H1 (cell line): ENCODE results near the gene SLC38A8. TPM values are rescaled to one million over a fixed set of nuclear protein-coding genes. Genes with fewer than 3 reads are reported as not detected.

ENCODE experiments used
- CTCF ChIA-PET: fragments of 300-600 bp; sonication (Branson Sonifier 250); formaldehyde crosslinking; loops from one replicate; lab custom pipeline; 2021; ENCODE audit not compliant: partially characterized antibody; lab: Charles Lee
- POLR2A ChIA-PET: fragments of 300-600 bp; sonication (Branson Sonifier 250); formaldehyde crosslinking; loops from one replicate; lab custom pipeline; 2021; ENCODE audit warnings: inconsistent platforms; ENCODE audit not compliant: partially characterized antibody; lab: Charles Lee
- DNase-seq, 2 experiments: peaks; one replicate each; pipeline versions ENCODE4 v3.0.0 to v3.0.0-alpha.2; 2010 to 2022; ENCODE audit warnings: low spot score in 2 of 2, low read depth in 1 of 2, mixed read lengths in 1 of 2
- FAIRE-seq: peaks from 2 replicates; lab custom pipeline; 2011; peaks lifted over from hg19 to GRCh38; lab: Jason Lieb, UNC
- H2AFZ ChIP-seq: 2 replicates; pipeline ENCODE4 v1.8.1; 2012; ENCODE audit warnings: low read length, inconsistent platforms
- H2AK5ac ChIP-seq: 2 replicates; pipeline ENCODE4 v1.6.1; 2013; ENCODE audit warnings: low read depth, low read length
- H2BK120ac ChIP-seq: replicated peaks from 2 replicates; pipeline ENCODE3; 2013; ENCODE audit warnings: low read depth, low read length, inconsistent platforms
- H2BK12ac ChIP-seq: 2 replicates; pipeline ENCODE4 v1.6.1; 2013; ENCODE audit warnings: low read depth, low read length
- H2BK15ac ChIP-seq: 2 replicates; pipeline ENCODE4 v1.6.1; 2013; ENCODE audit warnings: low read length
- H2BK20ac ChIP-seq: 2 replicates; pipeline ENCODE4 v1.6.1; 2013; ENCODE audit warnings: low read length
- H2BK5ac ChIP-seq: 2 replicates; pipeline ENCODE4 v1.6.1; 2013; ENCODE audit warnings: low read depth, low read length
- H3K14ac ChIP-seq: 2 replicates; pipeline ENCODE4 v1.6.1; 2013; ENCODE audit warnings: inconsistent platforms; ENCODE audit not compliant: insufficient read length
- H3K18ac ChIP-seq: 2 replicates; pipeline ENCODE4 v1.6.1; 2013; ENCODE audit warnings: low read length; ENCODE audit errors: extremely low read depth
- H3K23ac ChIP-seq: 2 replicates; pipeline ENCODE4 v1.6.1; 2013; ENCODE audit warnings: inconsistent platforms; ENCODE audit not compliant: insufficient read length
- H3K23me2 ChIP-seq: 2 replicates; pipeline ENCODE4 v1.6.1; 2013; ENCODE audit warnings: low read depth, low read length
- H3K27ac ChIP-seq: 2 replicates; pipeline ENCODE4 v1.6.1; 2011; ENCODE audit warnings: low read depth, low read length, inconsistent platforms
- H3K27me3 ChIP-seq, 4 experiments: replicated peaks in 1 of 4; 1 replicate in 1 of 4; 2 replicates in 3 of 4; pipeline versions ENCODE4 v1.6.1 to v1.8.1; 2011 to 2013; ENCODE audit warnings: low read length in 3 of 4, mild to moderate bottlenecking in 3 of 4, inconsistent platforms in 2 of 4, mixed read lengths in 2 of 4, moderate library complexity in 1 of 4; ENCODE audit not compliant: control insufficient read depth in 3 of 4, insufficient read depth in 3 of 4; ENCODE audit errors: extremely low read depth in 1 of 4
- H3K36me3 ChIP-seq, 4 experiments: 2 replicates each; pipeline versions ENCODE4 v1.6.1 to v1.8.1; 2011 to 2013; ENCODE audit warnings: mild to moderate bottlenecking in 4 of 4, low read length in 3 of 4, moderate library complexity in 2 of 4, control low read depth in 1 of 4, inconsistent platforms in 1 of 4; ENCODE audit not compliant: insufficient read depth in 4 of 4, control insufficient read depth in 2 of 4
- H3K4ac ChIP-seq: replicated peaks from 2 replicates; pipeline ENCODE3; 2013; ENCODE audit warnings: low read length, low read depth, mixed read lengths, inconsistent platforms; ENCODE audit not compliant: insufficient read length
- H3K4me1 ChIP-seq, 4 experiments: replicated peaks in 1 of 4; 1 replicate in 1 of 4; 2 replicates in 3 of 4; pipeline versions ENCODE4 v1.6.1 to v1.8.1; 2011 to 2013; ENCODE audit warnings: low read length in 3 of 4, inconsistent platforms in 2 of 4, mixed read lengths in 1 of 4; ENCODE audit not compliant: insufficient read depth in 4 of 4, control insufficient read depth in 3 of 4
- H3K4me2 ChIP-seq, 2 experiments: 2 replicates each; pipeline versions ENCODE4 v1.6.1 to v1.8.1; 2011 to 2013; ENCODE audit warnings: low read depth in 2 of 2, low read length in 2 of 2, control low read depth in 1 of 2, inconsistent platforms in 1 of 2, mild to moderate bottlenecking in 1 of 2; ENCODE audit not compliant: insufficient read depth in 1 of 2
- H3K4me3 ChIP-seq, 4 experiments: fragments of 200-600, 300-600 bp in 1 of 4; sonication (generic), shearing (Covaris generic), sonication (Bioruptor Twin) in 1 of 4; 2 replicates each; pipeline versions ENCODE4 v1.5.1 to v1.8.1; 2011 to 2016; ENCODE audit warnings: low read length in 4 of 4, low read depth in 3 of 4, control low read depth in 2 of 4, inconsistent platforms in 2 of 4, mild to moderate bottlenecking in 2 of 4, mixed read lengths in 1 of 4, moderate library complexity in 1 of 4; ENCODE audit not compliant: insufficient read depth in 2 of 4; ENCODE audit errors: extremely low read depth in 1 of 4
- H3K56ac ChIP-seq: replicated peaks from 2 replicates; pipeline ENCODE3; 2013; ENCODE audit warnings: low read depth, mild to moderate bottlenecking, mixed read lengths, low read length, inconsistent platforms; ENCODE audit not compliant: insufficient read length
- H3K79me1 ChIP-seq: 2 replicates; pipeline ENCODE4 v1.6.1; 2013; ENCODE audit warnings: low read depth, low read length, control low read depth
- H3K79me2 ChIP-seq, 2 experiments: 2 replicates each; pipeline versions ENCODE4 v1.6.1 to v1.8.1; 2012 to 2013; ENCODE audit warnings: low read length in 2 of 2, mild to moderate bottlenecking in 2 of 2, inconsistent platforms in 1 of 2; ENCODE audit not compliant: insufficient read depth in 2 of 2, control insufficient read depth in 1 of 2
- H3K9ac ChIP-seq, 4 experiments: replicated peaks in 1 of 4; 1 replicate in 1 of 4; 2 replicates in 3 of 4; pipeline versions ENCODE4 v1.6.1 to v1.8.1; 2011 to 2013; ENCODE audit warnings: low read depth in 3 of 4, low read length in 3 of 4, control low read depth in 2 of 4, mild to moderate bottlenecking in 2 of 4, moderate library complexity in 2 of 4, inconsistent platforms in 1 of 4; ENCODE audit errors: extremely low read depth in 1 of 4
- H3K9me3 ChIP-seq, 2 experiments: 2 replicates each; pipeline versions ENCODE4 v1.6.1 to v1.8.1; 2012 to 2013; ENCODE audit warnings: mild to moderate bottlenecking in 2 of 2, moderate library complexity in 2 of 2, control low read depth in 1 of 2, inconsistent platforms in 1 of 2, low read depth in 1 of 2, low read length in 1 of 2, mixed read lengths in 1 of 2; ENCODE audit not compliant: insufficient read depth in 2 of 2
- H4K20me1 ChIP-seq, 2 experiments: replicated peaks in 1 of 2; 2 replicates each; pipeline versions ENCODE3 to v1.8.1; 2011 to 2013; ENCODE audit warnings: inconsistent platforms in 2 of 2, low read length in 2 of 2, mild to moderate bottlenecking in 1 of 2; ENCODE audit not compliant: insufficient read depth in 2 of 2, control insufficient read depth in 1 of 2
- H4K5ac ChIP-seq: 2 replicates; pipeline ENCODE4 v1.6.1; 2013; ENCODE audit warnings: low read length, low read depth, mixed read lengths, inconsistent platforms; ENCODE audit not compliant: insufficient read length
- H4K8ac ChIP-seq: 2 replicates; pipeline ENCODE4 v1.8.0; 2013; ENCODE audit warnings: mild to moderate bottlenecking, moderate library complexity, low read length, inconsistent platforms; ENCODE audit not compliant: insufficient read depth; ENCODE audit errors: extremely low read depth
- H4K91ac ChIP-seq: replicated peaks from 2 replicates; pipeline ENCODE3; 2013; ENCODE audit warnings: low read length, mixed read lengths, inconsistent platforms; ENCODE audit not compliant: insufficient read length
- CTCF ChIP-seq, 3 experiments: IDR thresholded peaks; 1 replicate in 2 of 3; 2 replicates in 1 of 3; pipeline versions ENCODE4 v1.5.1 to v1.6.1; 2011; ENCODE audit warnings: low read length in 3 of 3, mild to moderate bottlenecking in 3 of 3, inconsistent platforms in 2 of 3, low read depth in 1 of 3, moderate library complexity in 1 of 3; ENCODE audit not compliant: insufficient read depth in 1 of 3; ENCODE audit errors: control extremely low read depth in 1 of 3
- EGR1 ChIP-seq: IDR thresholded peaks from 2 replicates; pipeline ENCODE4 v1.6.1; 2011; ENCODE audit warnings: low read depth, low read length, borderline replicate concordance
- HDAC2 ChIP-seq, 2 experiments: fragments of 300-600 bp in 1 of 2; sonication (generic) in 1 of 2; IDR thresholded peaks; 2 replicates each; pipeline ENCODE4 v1.6.1; 2011 to 2012; ENCODE audit warnings: low read depth in 2 of 2, low read length in 2 of 2, mild to moderate bottlenecking in 2 of 2, moderate library complexity in 2 of 2, borderline replicate concordance in 1 of 2, inconsistent platforms in 1 of 2
- MAX ChIP-seq: IDR thresholded peaks from 2 replicates; pipeline ENCODE4 v1.6.1; 2012; ENCODE audit warnings: inconsistent platforms
- RAD21 ChIP-seq, 2 experiments: IDR thresholded peaks in 1 of 2; conservative IDR thresholded peaks in 1 of 2; 2 replicates each; pipeline ENCODE4 v1.6.1; 2011; ENCODE audit warnings: low read depth in 2 of 2, low read length in 2 of 2, improper control_type of control experiment in 1 of 2, inconsistent platforms in 1 of 2, mild to moderate bottlenecking in 1 of 2, moderate library complexity in 1 of 2
- RNF2 ChIP-seq: fragments of 200-900, 300-1000 bp; sonication (generic); IDR thresholded peaks from 2 replicates; pipeline ENCODE4 v1.7.1; 2016; ENCODE audit warnings: borderline replicate concordance, low read depth, mild to moderate bottlenecking, antibody characterized with exemption, low read length; ENCODE audit not compliant: poor library complexity, severe bottlenecking; ENCODE audit errors: missing control alignments
- SIX5 ChIP-seq: IDR thresholded peaks from 2 replicates; pipeline ENCODE4 v1.6.1; 2011; ENCODE audit warnings: mild to moderate bottlenecking, low read depth, low read length
- TBP ChIP-seq: IDR thresholded peaks from 2 replicates; pipeline ENCODE4 v1.6.1; 2011; ENCODE audit warnings: low read depth, low read length, improper control_type of control experiment
- TCF12 ChIP-seq: IDR thresholded peaks from 2 replicates; pipeline ENCODE4 v1.6.1; 2011; ENCODE audit warnings: low read depth, mild to moderate bottlenecking, low read length
- WGBS, 2 experiments: shearing (Covaris generic) in 1 of 2; methylation state at CpG; one replicate each; pipeline versions ENCODE4 v1.1.6 to v1.1.7; 2013 to 2015; ENCODE audit warnings: low lambda C conversion rate in 2 of 2, mixed read lengths in 2 of 2, inconsistent platforms in 1 of 2, low coverage in 1 of 2, missing lambda C conversion rate in 1 of 2; ENCODE audit not compliant: insufficient replicate concordance in 2 of 2, insufficient coverage in 1 of 2, insufficient read length in 1 of 2; ENCODE audit errors: extremely low coverage in 1 of 2, missing lambda C conversion rate in 1 of 2; 5-methylcytosine and 5-hydroxymethylcytosine counted together
- polyA plus RNA-seq, 7 experiments: library from polyadenylated mRNA; depleted of rRNA in 3 of 7; stranded (reverse) in 5 of 7; unstranded in 2 of 7; fragments of >200 nt in 5 of 7; fragments of 200-250 nt in 2 of 7; gene quantifications; 1 replicate in 5 of 7; 2 replicates in 1 of 7; 4 replicates in 1 of 7; pipeline versions ENCODE4 v1.2.1 to v1.2.3, GENCODE V29; 2011 to 2013; ENCODE audit warnings: missing spikeins in 2 of 7, mixed read lengths in 2 of 7
- total RNA-seq: library from RNA; stranded (reverse); fragmentation: NEBNext Ultra II Directional; extraction: Animal tissue kit (Norgen Biotek cat#: 25700); gene quantifications from 2 replicates; pipeline ENCODE4 v1.2.1, GENCODE V29; 2021

The SLC38A8 gene
- total and polyA plus RNA-seq, 2 of the 8 experiments (the other 6 are each of a cell fraction or from before 2014, with no cell fraction given) = 0.08 TPM; not detected in 1

GRCh38 chr16:83967838-83968305 lies 74.7 kb downstream of the SLC38A8 start, which contains the start of gene NECAB2:
Gene NECAB2 (plus strand): TSS chr16:83968244. CDS start chr16:83968649, 405 bp downstream.
- peaks cover 0 to 11% (median 8%) of the 10 kb centered on the region in 4 experiments; a peak in 6 of 7 replicates for H3K4me1 ChIP-seq
- H3K79me1 ChIP-seq = no peaks in the 10 kb centered on the region
- no peak within 1 kb of the TSS for H2AFZ ChIP-seq
- no peaks in the 10 kb centered on the region for H3K36me3 ChIP-seq
- H2BK120ac ChIP-seq = no peak within 1 kb of the TSS
- no peak within 1 kb of the TSS; the same call in 1 of the 2 replicates for H3K18ac ChIP-seq
- H4K8ac ChIP-seq = peak within 1 kb of the TSS; percentile 15; the same call in 1 of the 2 replicates
- ChIA-PET CTCF (no interaction called here), POLR2A (no interaction called here)
- WGBS, 2 experiments = 33% methylated on average over 15 of the region's 35 CpGs; no CpG with 5 or more reads in 1 of the 2 experiments
- H2BK12ac ChIP-seq = no peak within 1 kb of the TSS
- H3K14ac ChIP-seq = no peak within 1 kb of the TSS
- FAIRE-seq = no peak
- H2BK15ac ChIP-seq = no peak within 1 kb of the TSS
- peaks cover 0 to 3% of the 10 kb centered on the region in 2 experiments for H4K20me1 ChIP-seq
- no peaks in the 10 kb centered on the region for H3K9me3 ChIP-seq
- no peak within 1 kb of the TSS for H3K9ac ChIP-seq
- no peaks in the 10 kb centered on the region for H3K79me2 ChIP-seq
- no peak within 1 kb of the TSS for H3K56ac ChIP-seq
- peak within 1 kb of the TSS; percentile 31 to 62 (median 45) for H3K4me3 ChIP-seq
- H3K27ac ChIP-seq = no peak within 1 kb of the TSS
- H3K23me2 ChIP-seq = peaks cover 11% of the 10 kb centered on the region; the same call in 1 of the 2 replicates
- H3K27me3 ChIP-seq = peaks cover 0 to 13% (median 9%) of the 10 kb centered on the region in 4 experiments; a peak in 6 of 7 replicates
- DNase-seq = peak in 1 of 2 experiments; percentile 74
- H2BK5ac ChIP-seq = no peak within 1 kb of the TSS
- H3K4ac ChIP-seq = no peak within 1 kb of the TSS
- H3K23ac ChIP-seq = no peak within 1 kb of the TSS
- peak within 1 kb of the TSS; percentile 76 to 79 for H3K4me2 ChIP-seq
- H4K91ac ChIP-seq = no peak within 1 kb of the TSS
- no peak within 1 kb of the TSS for H2BK20ac ChIP-seq
- H4K5ac ChIP-seq = no peak within 1 kb of the TSS
- no peak within 1 kb of the TSS for H2AK5ac ChIP-seq
- no peak for TF ChIP-seq TCF12
- no peak for TF ChIP-seq RNF2
- no peak for TF ChIP-seq MAX
- peak; percentile 62 to 85 for TF ChIP-seq RAD21 (IDR thresholded peaks at IDR 0.05 in 1 of 2, conservative IDR thresholded peaks at IDR 0.05 in 1 of 2; ENCODE audit: low read depth in 2 of 2, low read length in 2 of 2)
- peak; percentile 56 to 81 (median 67) for TF ChIP-seq CTCF (IDR thresholded peaks at IDR 0.05; ENCODE audit: control extremely low read depth in 1 of 3, insufficient read depth in 1 of 3, low read depth in 1 of 3, low read length in 3 of 3)
- TF ChIP-seq HDAC2 (IDR thresholded peaks at IDR 0.05; ENCODE audit: borderline replicate concordance in 1 of 2, low read depth in 2 of 2, low read length in 2 of 2) = peak; percentile 55 to 89; a peak in 2 of 4 replicates
- no peak for TF ChIP-seq TBP
- peak; percentile 66; the same call in 1 of the 2 replicates for TF ChIP-seq EGR1
- no peak for TF ChIP-seq SIX5
